NCI-H345 treated with DMSO at 0.1 percent for 48 hours (cell line): ENCODE results near the gene CHD5.

Experiments used
- DNase-seq: peaks from one replicate; lab custom pipeline; 2025; ENCODE audit not compliant: unreplicated experiment; lab: John Stamatoyannopoulos, UW

The CHD5 gene

GRCh38 chr1:6101826-6102531 is 78.1 kb downstream of the CHD5 start:
- DNase-seq = no peak

DNA sequence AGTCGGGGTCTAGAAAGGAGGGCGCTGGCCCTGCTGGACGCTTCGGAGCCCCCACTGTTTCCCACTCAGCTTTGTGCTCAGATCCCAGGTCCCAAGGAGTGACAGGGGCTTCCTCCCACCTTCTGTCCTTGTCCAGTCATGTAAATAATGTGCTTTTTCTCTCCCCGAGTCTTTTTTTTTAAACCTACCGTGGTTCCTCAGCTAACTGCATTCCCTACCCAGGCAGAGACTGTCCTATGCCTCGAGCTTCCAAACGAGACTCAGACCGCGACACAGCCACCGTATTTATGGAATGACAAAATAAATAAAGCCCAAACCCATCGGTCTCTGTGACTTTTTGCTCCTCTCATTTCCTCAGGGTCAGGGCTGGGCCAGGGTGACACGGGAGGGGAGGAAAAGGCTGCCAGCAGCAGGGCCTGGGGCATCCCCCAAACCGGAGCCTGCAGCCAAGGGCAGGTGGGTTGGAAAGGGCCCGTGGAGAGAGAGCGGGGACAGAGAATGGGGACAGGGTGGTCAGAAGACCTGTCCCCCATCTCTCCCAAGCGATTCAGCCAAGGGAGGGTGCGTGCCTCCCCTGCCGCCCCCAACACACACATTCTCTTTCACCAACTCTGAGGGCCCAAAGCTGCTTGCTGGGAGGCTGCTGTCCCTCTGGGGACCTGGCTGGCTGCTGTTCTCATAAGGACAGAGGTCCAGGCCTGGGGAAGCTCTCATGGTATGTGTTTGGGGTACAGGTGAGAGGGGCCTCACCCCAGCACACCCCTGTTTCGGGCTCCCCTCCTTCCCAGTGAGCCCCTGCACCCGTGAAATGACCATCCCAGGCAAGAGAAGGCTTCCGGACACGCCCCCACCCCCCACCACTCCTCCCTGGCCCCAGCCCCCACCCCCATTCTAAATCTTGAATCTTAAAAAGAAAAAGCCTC is 79.0 kb downstream of the CHD5 start:
- DNase-seq = no peak

GRCh38 chr1:6099787-6100765 is 80.0 kb downstream of the CHD5 start:
- no peak for DNase-seq

GRCh38 chr1:6099297-6099696 is 80.8 kb downstream of the CHD5 start:
- no peak for DNase-seq

- DNase-seq = no peak
These were observed 81.6 kb downstream of the CHD5 start for GRCh38 chr1:6098303-6099215.

- DNase-seq = no peak
These were observed 82.3 kb downstream of the CHD5 start for GRCh38 chr1:6097824-6098223.

DNA sequence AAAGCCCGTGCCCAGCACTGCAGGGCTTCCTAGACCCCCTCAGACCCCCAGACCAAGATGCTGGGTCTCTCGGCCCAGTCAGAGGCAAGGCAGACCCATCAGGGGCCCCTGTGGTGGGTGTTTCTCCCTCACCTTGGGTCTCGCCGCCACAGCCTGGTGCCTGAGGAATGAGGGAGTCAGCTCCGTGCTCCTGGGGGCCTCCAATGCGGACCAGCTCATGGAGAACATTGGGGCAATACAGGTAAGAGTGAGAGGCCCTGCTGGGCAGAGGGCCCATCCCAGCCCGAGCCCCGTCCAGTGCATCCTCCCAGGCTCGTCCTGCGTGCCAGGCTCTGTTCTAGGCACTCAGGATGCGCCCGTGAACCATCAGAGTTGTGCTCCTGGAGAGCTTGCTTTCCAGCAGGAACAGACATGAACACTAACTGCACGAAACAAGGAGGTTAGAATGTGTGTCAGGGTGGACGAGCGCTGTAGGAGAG is 83.0 kb downstream of the CHD5 start:
- no peak for DNase-seq

DNA sequence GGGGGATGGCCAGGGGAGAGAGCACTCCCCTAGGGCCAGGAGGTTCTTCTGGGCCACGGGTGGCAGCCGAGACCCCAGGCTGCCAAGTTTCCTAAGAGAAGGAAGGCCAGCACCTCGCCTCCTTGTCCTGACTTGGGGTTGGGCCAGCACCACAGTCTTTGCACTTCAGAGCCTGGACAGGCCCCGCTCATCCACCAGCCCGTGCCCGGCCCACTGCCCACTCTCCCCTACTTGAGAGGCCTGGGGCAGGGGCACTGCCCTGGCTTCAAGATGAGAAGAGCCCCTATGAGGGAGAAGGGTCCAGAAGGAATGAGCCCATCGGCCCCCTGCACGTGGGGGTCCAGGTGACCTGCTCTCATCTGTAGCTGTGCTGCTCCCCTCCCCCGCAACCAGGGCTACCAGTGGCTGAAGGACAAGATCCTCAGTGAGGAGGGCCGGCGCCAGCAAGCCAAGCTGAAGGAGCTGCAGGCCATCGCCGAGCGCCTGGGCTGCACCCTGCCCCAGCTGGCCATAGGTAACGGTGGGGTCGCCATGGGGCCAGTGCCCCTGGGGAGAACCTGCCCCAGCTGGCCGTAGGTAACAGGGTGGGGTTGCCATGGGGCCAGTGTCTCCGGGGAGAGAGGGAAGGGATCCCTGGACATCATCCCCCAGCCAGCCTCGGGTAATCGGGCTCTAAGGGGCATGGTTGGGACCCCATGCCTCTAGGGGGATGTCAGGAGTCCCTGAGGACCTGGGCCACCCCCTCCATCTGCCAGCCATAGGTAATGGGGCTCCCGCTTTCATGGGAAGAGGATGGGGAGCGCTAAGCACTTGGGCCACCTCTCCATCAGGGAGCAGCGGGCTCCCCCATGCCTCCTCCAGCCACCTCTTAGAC is 83.6 kb downstream of the CHD5 start:
- no peak for DNase-seq

DNA sequence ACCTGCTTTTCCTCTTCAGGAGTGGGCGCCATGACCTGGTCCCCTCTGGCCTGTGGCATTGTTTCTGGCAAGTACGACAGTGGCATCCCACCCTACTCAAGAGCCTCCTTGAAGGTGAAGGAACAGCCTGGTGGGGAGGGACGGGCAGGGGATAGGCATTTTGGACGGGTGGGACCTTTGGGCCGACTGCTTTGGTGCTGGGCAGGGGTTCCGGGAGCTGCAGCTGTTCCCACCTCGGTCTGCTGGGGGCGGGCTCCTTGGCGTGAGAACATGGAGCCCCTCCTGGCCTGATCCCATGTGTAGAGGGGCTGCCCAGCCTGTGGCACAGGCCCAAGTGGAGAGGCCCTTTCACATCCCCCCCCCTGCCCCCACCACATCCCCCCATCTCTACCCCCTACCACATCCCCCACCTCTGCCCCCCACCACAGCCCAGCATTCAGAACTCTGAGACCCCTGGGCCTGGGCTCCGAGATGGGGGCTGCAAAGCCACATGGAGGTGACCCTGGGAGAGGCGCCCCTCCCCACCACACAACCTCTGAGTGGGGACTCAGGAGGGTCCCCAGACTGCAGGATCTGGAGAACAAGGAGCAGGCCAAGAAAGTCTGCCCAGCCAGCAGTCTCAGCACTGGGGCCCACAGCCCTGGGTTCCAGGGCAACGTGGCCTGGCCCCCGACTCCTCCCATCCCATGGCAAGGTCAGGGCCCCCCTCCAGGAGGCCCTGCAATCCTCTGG is 84.4 kb downstream of the CHD5 start:
- no peak for DNase-seq

DNA sequence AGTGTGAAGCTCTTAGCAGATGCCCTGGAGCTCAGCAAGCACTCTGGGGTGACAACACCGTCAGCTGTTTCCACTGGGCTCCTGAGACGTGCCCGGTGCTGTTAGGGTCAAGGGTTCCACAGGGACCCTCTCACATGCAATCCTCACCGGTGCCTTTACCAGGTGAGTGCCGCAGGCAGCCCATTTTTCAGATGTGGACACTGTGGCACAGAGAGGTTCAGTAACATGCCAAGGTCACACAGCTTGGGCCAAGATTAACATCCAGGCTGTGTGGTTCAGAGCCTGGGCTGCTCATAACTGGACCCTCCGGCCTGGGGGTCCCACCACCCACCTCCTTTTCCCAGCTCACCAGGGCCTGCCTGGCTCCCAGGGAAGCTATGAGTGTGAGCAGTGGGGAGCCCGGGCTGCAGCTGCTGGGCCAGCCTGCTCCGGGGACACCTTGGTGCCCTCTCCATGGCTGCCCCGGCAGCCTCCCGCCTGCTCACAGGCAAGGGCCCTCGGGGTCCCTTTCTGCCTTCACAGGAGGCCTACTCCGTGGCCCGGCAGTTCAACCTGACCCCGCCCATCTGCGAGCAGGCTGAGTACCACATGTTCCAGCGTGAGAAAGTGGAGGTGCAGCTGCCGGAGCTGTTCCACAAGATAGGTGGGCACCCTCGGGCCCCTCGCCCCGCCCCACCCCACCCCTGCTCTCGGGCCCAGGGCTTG is 85.2 kb downstream of the CHD5 start:
- no peak for DNase-seq

GRCh38 chr1:6094246-6094645 is 85.9 kb downstream of the CHD5 start:
- DNase-seq = no peak

GRCh38 chr1:6093611-6094010 is 86.5 kb downstream of the CHD5 start:
- DNase-seq = no peak

DNA sequence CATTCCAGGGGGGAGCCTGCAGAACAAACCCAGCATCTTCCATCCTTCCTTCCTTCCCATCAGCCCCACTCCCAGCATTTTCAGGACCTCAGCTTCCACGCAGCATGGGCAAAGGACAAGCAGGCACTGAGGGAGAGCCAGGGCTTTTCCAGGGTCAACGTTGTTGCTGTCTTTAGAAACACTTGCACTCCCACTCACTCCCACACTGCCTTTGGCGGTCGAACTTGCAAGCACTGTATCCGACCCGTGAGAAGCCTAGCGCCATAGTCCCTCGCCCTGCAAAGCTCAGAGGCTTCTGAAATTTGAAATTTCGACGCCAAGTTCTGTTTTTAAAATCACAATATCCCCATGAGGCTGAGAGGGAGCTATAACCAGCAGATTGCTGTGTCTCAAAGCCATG is 87.0 kb downstream of the CHD5 start:
- no peak for DNase-seq

- DNase-seq = no peak
These were observed 87.9 kb downstream of the CHD5 start for GRCh38 chr1:6092211-6092610.

GRCh38 chr1:6091823-6092109 is 88.4 kb downstream of the CHD5 start:
- DNase-seq = no peak

DNA sequence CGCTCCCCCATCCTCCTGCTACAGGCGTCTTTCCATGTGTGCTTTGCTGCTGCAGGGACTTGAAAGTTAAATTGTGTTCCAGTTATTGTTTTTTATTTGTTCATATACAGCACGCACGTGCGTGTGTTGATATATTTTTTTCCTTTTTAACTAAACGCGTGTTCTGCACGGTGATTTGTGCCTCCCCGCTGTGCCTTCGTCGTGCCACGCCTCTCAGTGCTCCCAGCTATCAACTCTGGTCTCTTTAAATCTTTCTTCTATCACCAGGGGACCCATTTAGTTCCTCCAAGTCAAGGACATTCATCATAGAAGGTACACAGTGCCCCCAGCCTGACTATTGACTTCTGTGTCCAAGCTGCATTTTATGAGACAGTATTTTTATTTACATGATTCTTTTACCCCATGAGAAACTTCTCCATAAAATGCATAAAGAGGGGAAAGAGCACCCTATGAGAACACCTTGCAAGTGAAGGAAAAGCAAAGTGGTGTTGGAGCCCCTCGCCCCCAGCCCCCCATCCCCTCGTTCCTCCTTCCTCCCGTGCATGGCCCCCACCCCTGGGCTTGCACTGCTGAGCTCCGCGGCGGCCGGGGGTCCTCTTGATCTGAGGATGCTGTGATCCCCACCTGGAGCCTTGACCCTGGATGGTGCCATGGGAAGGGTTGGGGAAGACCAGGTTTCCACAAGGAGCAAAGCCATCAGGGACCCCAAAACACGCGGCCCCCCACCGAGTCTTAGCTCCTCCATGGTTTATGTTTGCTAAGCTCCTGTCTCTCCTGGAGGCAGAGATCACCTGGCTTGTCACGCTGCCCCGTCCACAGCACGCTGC is 88.9 kb downstream of the CHD5 start:
- no peak for DNase-seq

DNA sequence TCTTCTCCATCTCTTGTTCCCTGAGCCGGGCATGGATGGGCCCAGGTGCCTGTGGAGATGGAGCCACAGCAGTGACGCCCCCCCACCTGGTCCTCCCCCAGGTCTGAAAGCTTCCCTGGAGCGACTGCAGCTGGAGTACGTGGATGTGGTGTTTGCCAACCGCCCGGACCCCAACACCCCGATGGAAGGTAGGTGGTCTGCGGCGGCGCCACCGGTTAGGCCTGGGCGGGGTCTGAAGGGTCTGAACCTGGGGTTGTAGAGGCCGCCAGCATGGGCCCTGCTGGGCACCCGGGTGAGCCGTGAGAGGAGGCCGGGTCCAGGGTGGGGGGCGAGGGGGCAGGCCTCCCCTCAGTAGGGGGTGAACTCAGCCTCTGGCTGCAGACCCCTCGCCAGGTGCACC is 89.8 kb downstream of the CHD5 start:
- no peak for DNase-seq
